HEK293 (cell line): ENCODE results near the gene PCTP.
A peak's percentile ranks its signal among the peaks of the same experiment; 100 is the strongest.

ENCODE experiments used
- CTCF ChIA-PET: fragments of 350-600 bp; formaldehyde crosslinking; extraction: SDS; loops from one replicate; lab custom pipeline; 2021; ENCODE audit warnings: antibody characterized with exemption; lab: Yijun Ruan, JAX
- POLR2A ChIA-PET: fragments of 300-600 bp; formaldehyde crosslinking; extraction: SDS; loops from one replicate; lab custom pipeline; 2020; ENCODE audit warnings: antibody characterized with exemption, inconsistent platforms; lab: Yijun Ruan, JAX
- H3K27ac ChIP-seq: fragments of 200-500 bp; sonication (Bioruptor generic); 2 replicates; pipeline ENCODE4 v1.5.1; 2014; ENCODE audit warnings: low read depth, low read length, control low read depth, inconsistent platforms; ENCODE audit errors: extremely low read depth
- H3K36me3 ChIP-seq, 2 experiments: fragments of 200-500 bp in 1 of 2; sonication (Bioruptor generic) in 1 of 2; 1 replicate in 1 of 2; 2 replicates in 1 of 2; pipeline ENCODE4 v1.5.1; 2014 to 2017; ENCODE audit warnings: inconsistent platforms in 2 of 2, low read length in 2 of 2; ENCODE audit not compliant: control insufficient read depth in 2 of 2, insufficient read depth in 1 of 2
- H3K4me1 ChIP-seq: fragments of 200-500 bp; sonication (Bioruptor generic); 2 replicates; pipeline ENCODE4 v1.5.1; 2014; ENCODE audit warnings: mild to moderate bottlenecking, low read length, inconsistent platforms; ENCODE audit not compliant: control insufficient read depth, insufficient read depth
- H3K4me3 ChIP-seq: 2 replicates; pipeline ENCODE4 v1.5.1; 2011; ENCODE audit warnings: low read depth, mild to moderate bottlenecking, control low read depth, low read length, moderate library complexity
- H3K9me3 ChIP-seq: fragments of 200-500 bp; sonication (Bioruptor generic); 2 replicates; pipeline ENCODE4 v1.5.1; 2014; ENCODE audit warnings: low read depth, low read length, inconsistent platforms; ENCODE audit not compliant: control insufficient read depth, insufficient read depth
- CTCF ChIP-seq: fragments of 450-650 bp; formaldehyde crosslinking; IDR thresholded peaks from 2 replicates; pipeline ENCODE4 v1.5.1; 2016; ENCODE audit warnings: missing biosample characterization, missing genetic modification characterization
- KLF7 ChIP-seq: fragments of 450-650 bp; formaldehyde crosslinking; IDR thresholded peaks from 2 replicates; pipeline ENCODE4 v1.5.1; 2016; ENCODE audit warnings: missing biosample characterization, missing genetic modification characterization, borderline replicate concordance
- PBX3 ChIP-seq: sonication (generic); formaldehyde crosslinking; IDR thresholded peaks from 2 replicates; pipeline ENCODE4 v1.8.1; 2022; ENCODE audit warnings: mild to moderate bottlenecking, moderate library complexity, missing genetic modification reagents
- PRDM1 ChIP-seq: fragments of 450-650 bp; formaldehyde crosslinking; IDR thresholded peaks from 2 replicates; pipeline ENCODE4; 2016; ENCODE audit warnings: missing biosample characterization, missing genetic modification characterization
- PRDM10 ChIP-seq: fragments of 450-650 bp; formaldehyde crosslinking; IDR thresholded peaks from 2 replicates; pipeline ENCODE4 v1.5.1; 2016; ENCODE audit warnings: missing biosample characterization, missing genetic modification characterization
- PRDM4 ChIP-seq: fragments of 450-650 bp; formaldehyde crosslinking; IDR thresholded peaks from 2 replicates; pipeline ENCODE4 v1.5.1; 2017; ENCODE audit warnings: missing biosample characterization, missing genetic modification characterization
- ZNF214 ChIP-seq: fragments of 450-650 bp; formaldehyde crosslinking; IDR thresholded peaks from 2 replicates; pipeline ENCODE4 v1.5.1; 2017; ENCODE audit warnings: missing biosample characterization, mild to moderate bottlenecking, missing genetic modification characterization, borderline replicate concordance
- ZNF350 ChIP-seq: fragments of 450-650 bp; formaldehyde crosslinking; IDR thresholded peaks from 2 replicates; pipeline ENCODE4 v1.5.0; 2017; ENCODE audit warnings: missing biosample characterization, mild to moderate bottlenecking, missing genetic modification characterization
- ZNF416 ChIP-seq: fragments of 450-650 bp; formaldehyde crosslinking; IDR thresholded peaks from 2 replicates; pipeline ENCODE4 v1.5.1; 2016; ENCODE audit warnings: missing biosample characterization, missing genetic modification characterization
- ZNF426 ChIP-seq: fragments of 450-650 bp; formaldehyde crosslinking; IDR thresholded peaks from 2 replicates; pipeline ENCODE4 v1.5.1; 2017; ENCODE audit warnings: missing biosample characterization, missing genetic modification characterization, mild to moderate bottlenecking, inconsistent platforms, moderate library complexity
- ZNF449 ChIP-seq: fragments of 450-650 bp; formaldehyde crosslinking; IDR thresholded peaks from 2 replicates; pipeline ENCODE4 v1.5.1; 2017; ENCODE audit warnings: missing biosample characterization, mild to moderate bottlenecking, missing genetic modification characterization, moderate library complexity
- ZNF580 ChIP-seq: fragments of 450-650 bp; formaldehyde crosslinking; IDR thresholded peaks from 2 replicates; pipeline ENCODE4 v1.5.1; 2016; ENCODE audit warnings: missing biosample characterization, missing genetic modification characterization
- ZNF596 ChIP-seq: fragments of 450-650 bp; IDR thresholded peaks from 2 replicates; pipeline ENCODE4 v1.5.0; 2018; ENCODE audit warnings: missing biosample characterization, mild to moderate bottlenecking, missing genetic modification characterization, moderate library complexity
- ZNF654 ChIP-seq: fragments of 450-650 bp; formaldehyde crosslinking; IDR thresholded peaks from 2 replicates; pipeline ENCODE4 v1.5.1; 2016; ENCODE audit warnings: low read depth, missing biosample characterization, missing genetic modification characterization
- ZNF664 ChIP-seq: fragments of 450-650 bp; formaldehyde crosslinking; IDR thresholded peaks from 2 replicates; pipeline ENCODE4 v1.5.1; 2016; ENCODE audit warnings: missing biosample characterization, missing genetic modification characterization
- ZNF792 ChIP-seq: fragments of 450-650 bp; formaldehyde crosslinking; IDR thresholded peaks from 2 replicates; pipeline ENCODE4 v1.5.1; 2016; ENCODE audit warnings: missing biosample characterization, missing genetic modification characterization
- ZSCAN30 ChIP-seq: fragments of 450-650 bp; IDR thresholded peaks from 2 replicates; pipeline ENCODE4 v1.5.1; 2018; ENCODE audit warnings: missing biosample characterization, mild to moderate bottlenecking, missing genetic modification characterization, moderate library complexity

The PCTP gene

GRCh38 chr17:55734128-55734781 lies 16.6 kb upstream of the PCTP start:
- ChIA-PET CTCF (interaction anchor here (0.5 to 5.5 kb wide), 14 partner anchors 11 to 857 kb away, joined by 3 to 46 read pairs (median 5); partner anchors contain the start of genes PCTP and TMEM100), POLR2A (interaction anchor here (2.6 kb wide), 1 partner anchor 16 kb away, joined by 16 read pairs; the partner anchor contains the start of gene PCTP)
- TF ChIP-seq ZNF580 (tag by site-specific recombination) (peak; percentile 66; the same call in 1 of the 2 replicates), ZNF596 (tag by site-specific recombination) (peak; percentile 99), PBX3 (no peak), PRDM1 (0 out of 2 replicates have a peak, but pooled peaks have one; percentile 21), PRDM10 (tag by site-specific recombination) (peak; percentile 80), ZNF449 (no peak), ZNF214 (no peak)
- H3K27ac ChIP-seq = no peak overlapping the region; the same call in 1 of the 2 replicates
- no peaks in the 10 kb centered on the region for H3K9me3 ChIP-seq
- peaks cover 29% of the 10 kb centered on the region for H3K4me1 ChIP-seq
- H3K4me3 ChIP-seq = no peak overlapping the region
- no peaks in the 10 kb centered on the region for H3K36me3 ChIP-seq

GRCh38 chr17:55735731-55736405 lies 15.0 kb upstream of the PCTP start:
- Histone ChIP-seq H3K27ac (no peak overlapping the region), H3K4me3 (no peak overlapping the region), H3K4me1 (peaks cover 28% of the 10 kb centered on the region), H3K36me3 (no peaks in the 10 kb centered on the region), H3K9me3 (no peaks in the 10 kb centered on the region)
- TF ChIP-seq ZNF792 (tag by site-specific recombination) = no peak
- no peak for TF ChIP-seq ZSCAN30 (tag by site-specific recombination)
- TF ChIP-seq ZNF416 (tag by site-specific recombination) = no peak
- TF ChIP-seq ZNF664 (tag by site-specific recombination) = peak; percentile 98
- TF ChIP-seq ZNF426 (tag by site-specific recombination) = no peak
- TF ChIP-seq CTCF (tag by site-specific recombination) = peak; percentile 40; the same call in 1 of the 2 replicates
- TF ChIP-seq ZNF654 = peak; percentile 47
- no peak for TF ChIP-seq KLF7 (tag by site-specific recombination)
- no peak for TF ChIP-seq ZNF350
- TF ChIP-seq PRDM1 = peak; percentile 62; the same call in 1 of the 2 replicates
- no peak for TF ChIP-seq PRDM4 (tag by site-specific recombination)
- ChIA-PET CTCF (interaction anchor here (0.5 to 5.5 kb wide), 24 partner anchors 9 to 1210 kb away, joined by 3 to 46 read pairs (median 4); partner anchors contain the start of genes PCTP and TMEM100), POLR2A (interaction anchor here (2.6 kb wide), 1 partner anchor 15 kb away, joined by 16 read pairs; the partner anchor contains the start of gene PCTP)
